Raji (cell line): ENCODE data around the gene SPATA45.
A peak's percentile ranks its signal among the peaks of the same experiment; 100 is the strongest.

Source experiments
- POLR2A ChIP-seq: IDR thresholded peaks from 2 replicates; pipeline ENCODE4 v1.6.1; 2011; ENCODE audit warnings: low read depth, low read length, control low read depth; ENCODE audit not compliant: insufficient read depth

SPATA45 gene

GRCh38 chr1:212847549-212847948, at the start of gene SPATA45:
Gene SPATA45 (minus strand): TSS chr1:212847649. CDS start chr1:212836149, 11,500 bp downstream.
- TF ChIP-seq POLR2A = no peak

- no peak for TF ChIP-seq POLR2A
Measured at GRCh38 chr1:212892108-212892507, 44.7 kb upstream of the SPATA45 start.

DNA sequence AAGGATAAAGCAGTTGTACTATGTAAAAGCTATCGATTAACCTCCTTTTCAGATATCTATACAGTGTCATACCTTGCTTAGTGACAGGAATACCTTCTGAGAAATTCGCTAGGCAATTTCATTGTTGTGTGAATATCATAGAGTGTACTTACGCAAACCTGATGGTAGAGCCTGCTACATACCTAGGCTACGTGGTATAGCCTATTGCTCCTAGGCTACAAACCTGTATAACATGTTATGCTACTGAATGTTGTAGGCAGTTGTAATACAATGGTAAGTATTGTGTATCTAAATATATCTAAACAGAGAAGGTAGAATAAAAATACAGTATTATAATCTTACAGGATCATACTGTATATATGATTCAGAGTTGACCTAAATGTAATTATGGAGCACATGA, 37.1 kb upstream of the SPATA45 start:
- no peak for TF ChIP-seq POLR2A

DNA sequence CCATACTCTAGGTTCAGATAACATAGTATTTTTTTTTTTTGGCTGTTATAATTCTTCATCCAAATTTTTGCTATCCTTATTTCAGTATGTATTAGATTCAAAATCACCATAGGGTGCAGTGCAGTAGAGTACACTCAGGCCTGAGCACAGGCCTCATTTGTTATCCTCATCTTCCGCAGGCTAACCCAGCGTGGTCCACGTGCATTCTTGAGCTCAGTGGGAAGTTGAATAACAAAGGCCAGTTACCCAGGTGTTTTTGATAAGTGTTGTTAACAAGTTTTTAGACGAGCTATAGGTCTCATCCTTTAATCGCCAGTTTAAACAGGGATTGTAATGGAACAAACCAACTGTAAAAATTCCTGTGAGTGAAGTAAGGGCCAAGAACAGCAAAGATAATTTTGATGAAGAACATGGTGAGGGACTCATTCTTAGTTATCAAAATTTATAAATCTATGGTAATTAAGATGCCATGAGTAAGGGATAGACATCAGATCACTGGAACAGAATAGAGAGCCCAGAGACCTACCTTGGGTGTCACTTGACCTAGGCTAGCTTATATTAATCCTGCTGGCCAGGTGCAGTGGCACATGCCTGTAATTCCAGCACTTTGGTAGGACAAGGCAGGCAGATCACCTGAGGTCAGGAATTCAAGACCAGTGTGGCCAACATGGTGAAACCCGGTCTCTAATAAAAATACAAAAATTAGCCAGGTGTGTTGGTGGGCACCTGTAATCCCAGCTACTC, 32.7 kb upstream of the SPATA45 start:
- TF ChIP-seq POLR2A = no peak

- TF ChIP-seq POLR2A = no peak
Measured at GRCh38 chr1:212878418-212878817, 31.0 kb upstream of the SPATA45 start.

- no peak for TF ChIP-seq POLR2A
Measured at GRCh38 chr1:212873518-212873917, 26.1 kb upstream of the SPATA45 start.

DNA sequence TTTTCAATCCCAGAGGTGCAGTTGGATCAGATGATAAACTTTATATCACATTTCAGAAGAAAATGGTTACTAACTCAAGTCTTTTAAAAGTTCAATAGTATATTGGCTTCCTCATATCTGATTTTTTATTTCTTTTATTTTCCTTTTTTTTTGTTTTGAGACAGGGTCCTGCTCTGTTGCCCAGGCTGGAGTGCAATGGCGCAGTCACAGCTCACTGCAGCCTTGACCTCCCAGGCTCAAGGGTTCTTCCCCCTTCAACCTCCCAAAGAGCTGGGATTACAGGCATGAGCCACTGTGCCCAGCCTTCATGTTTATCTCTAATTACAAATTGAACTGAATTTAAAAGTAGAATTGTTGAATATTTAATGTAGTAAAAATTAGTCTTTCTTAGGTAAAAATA, 24.5 kb upstream of the SPATA45 start:
- TF ChIP-seq POLR2A = no peak

DNA sequence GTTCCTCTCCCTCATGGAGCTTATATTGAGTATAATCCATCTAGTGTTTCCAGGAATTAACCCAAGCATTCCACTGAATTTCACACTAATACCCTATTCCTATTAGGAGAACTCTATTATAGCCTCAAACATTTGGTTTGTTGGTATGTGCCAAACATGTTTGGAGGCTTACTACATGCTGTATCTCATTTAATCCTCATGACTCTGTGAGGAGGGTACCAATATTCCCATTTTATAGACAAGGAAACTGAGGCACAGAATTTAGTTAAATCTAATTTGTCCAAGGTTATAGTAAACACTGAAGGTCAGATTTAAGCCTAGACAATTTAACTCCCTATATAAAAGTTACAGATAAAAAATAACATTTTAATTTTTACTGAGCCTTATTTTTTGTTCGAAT, 19.7 kb upstream of the SPATA45 start:
- no peak for TF ChIP-seq POLR2A

GRCh38 chr1:212864201-212864600, 16.8 kb upstream of the SPATA45 start:
- no peak for TF ChIP-seq POLR2A

GRCh38 chr1:212862111-212862690, 14.8 kb upstream of the SPATA45 start:
- TF ChIP-seq POLR2A = no peak

- TF ChIP-seq POLR2A = no peak
Measured at GRCh38 chr1:212860713-212861581, 13.5 kb upstream of the SPATA45 start.

DNA sequence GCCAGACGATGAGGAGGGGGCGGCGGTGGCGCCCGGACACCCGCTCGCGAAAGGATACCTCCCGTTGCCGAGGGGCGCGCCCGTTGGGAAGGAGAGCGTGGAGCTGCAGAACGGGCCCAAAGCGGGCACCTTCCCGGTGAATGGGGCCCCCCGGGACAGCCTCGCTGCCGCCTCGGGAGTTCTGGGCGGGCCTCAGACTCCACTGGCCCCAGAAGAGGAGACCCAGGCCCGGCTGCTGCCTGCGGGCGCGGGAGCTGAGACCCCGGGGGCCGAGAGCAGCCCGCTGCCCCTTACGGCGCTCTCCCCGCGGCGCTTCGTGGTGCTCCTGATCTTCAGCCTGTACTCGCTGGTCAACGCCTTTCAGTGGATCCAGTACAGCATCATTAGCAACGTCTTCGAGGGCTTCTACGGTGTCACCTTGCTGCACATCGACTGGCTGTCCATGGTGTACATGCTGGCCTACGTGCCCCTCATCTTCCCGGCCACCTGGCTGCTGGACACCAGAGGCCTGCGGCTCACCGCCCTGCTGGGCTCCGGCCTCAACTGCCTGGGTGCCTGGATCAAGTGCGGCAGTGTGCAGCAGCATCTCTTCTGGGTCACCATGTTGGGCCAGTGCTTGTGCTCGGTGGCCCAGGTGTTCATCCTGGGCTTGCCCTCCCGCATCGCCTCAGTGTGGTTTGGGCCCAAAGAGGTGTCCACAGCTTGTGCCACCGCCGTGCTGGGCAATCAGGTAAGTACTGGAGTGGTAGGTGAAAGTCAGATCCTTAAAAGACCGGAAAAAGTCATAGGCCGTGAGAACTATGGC, 11.2 kb upstream of the SPATA45 start:
- TF ChIP-seq POLR2A = no peak; the same call in 1 of the 2 replicates

DNA sequence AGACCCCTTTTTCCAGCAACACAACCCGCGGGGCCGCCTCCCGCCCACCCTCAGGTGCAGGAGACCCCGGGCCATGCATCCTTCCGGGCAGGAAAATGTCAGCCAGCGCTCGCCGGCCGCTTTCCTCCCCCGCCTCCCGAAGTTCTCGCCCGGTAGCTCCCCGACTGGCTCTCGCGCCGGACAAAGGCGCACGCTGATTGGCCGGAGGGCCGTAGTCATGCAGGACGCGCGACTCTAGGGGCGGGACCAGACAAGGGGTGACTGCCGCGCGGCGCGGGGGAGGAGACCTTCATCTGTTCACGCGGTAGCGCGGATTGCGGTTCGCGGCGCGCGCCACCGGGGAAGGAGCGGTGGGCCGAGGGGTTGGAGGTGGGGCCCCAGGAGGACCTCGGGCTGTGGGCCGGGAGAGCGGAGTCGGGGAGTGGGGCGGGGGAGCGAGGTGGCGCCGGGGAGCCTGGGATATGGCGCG, 10.6 kb upstream of the SPATA45 start, which contains the start of gene FLVCR1:
Gene FLVCR1 (plus strand): TSS at position 284 of the 469 bp plus-strand sequence. CDS start 178 bp downstream, at position 462.
- peak; percentile 75 for TF ChIP-seq POLR2A

DNA sequence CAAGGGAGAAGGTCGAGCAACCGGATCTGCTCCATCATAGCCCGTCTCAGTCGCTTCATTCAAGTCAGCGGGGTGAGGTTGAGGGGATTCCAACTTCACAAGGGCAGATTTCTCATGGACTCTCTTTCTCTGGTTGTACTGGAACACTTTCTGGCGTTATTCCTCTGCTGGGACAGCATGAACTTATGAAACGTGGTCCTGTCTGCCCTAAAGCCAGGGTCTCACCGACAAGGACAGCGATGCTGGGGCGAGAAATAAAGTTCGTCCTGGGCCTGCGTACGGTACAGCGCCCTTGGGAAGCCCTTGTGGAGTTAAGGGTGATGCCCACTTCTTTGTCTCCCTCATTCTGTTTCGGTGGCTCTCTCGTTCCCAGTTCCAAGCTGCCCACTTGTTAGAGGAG, 9.3 kb upstream of the SPATA45 start:
- no peak for TF ChIP-seq POLR2A

- TF ChIP-seq POLR2A = no peak
Measured at GRCh38 chr1:212853658-212854057, 6.2 kb upstream of the SPATA45 start.
